CD4-positive, CD25-positive, alpha-beta regulatory T cell (primary cell): ENCODE results near the gene RNF150. TPM values are rescaled to one million over a fixed set of nuclear protein-coding genes. Genes with fewer than 3 reads are reported as not detected.

Source experiments
- ATAC-seq, 2 donors: fragments of 150-1000 bp; cut with Tn5 transposase; one replicate each; pipeline ENCODE4 v1.10.0; 2021; ENCODE audit warnings: low read depth in 2 of 2, moderate number of reproducible peaks in 2 of 2, moderate library complexity in 1 of 2
- DNase-seq, 3 donors: peaks; one replicate each; pipeline versions ENCODE4 v3.0.0 to v3.0.0-alpha.2; 2012 to 2022; ENCODE audit warnings: mixed read lengths in 1 of 3
- H3K27ac ChIP-seq: one replicate; pipeline ENCODE4 v1.7.0; 2013; ENCODE audit warnings: mild to moderate bottlenecking, low read length; ENCODE audit not compliant: insufficient read depth, poor library complexity, severe bottlenecking
- H3K27me3 ChIP-seq: one replicate; pipeline ENCODE4 v1.7.0; 2013; ENCODE audit warnings: low read length; ENCODE audit not compliant: control insufficient read depth, insufficient read depth
- H3K36me3 ChIP-seq: one replicate; pipeline ENCODE4 v1.7.0; 2013; ENCODE audit warnings: mild to moderate bottlenecking, low read length, moderate library complexity; ENCODE audit not compliant: control insufficient read depth, insufficient read depth
- H3K4me1 ChIP-seq: 2 replicates; pipeline ENCODE4 v1.7.0; 2013; ENCODE audit warnings: mild to moderate bottlenecking, low read length; ENCODE audit not compliant: insufficient read depth, control insufficient read depth, poor library complexity, severe bottlenecking
- H3K4me3 ChIP-seq: one replicate; pipeline ENCODE4 v1.7.0; 2013; ENCODE audit warnings: low read depth, mild to moderate bottlenecking, low read length, moderate library complexity
- H3K9me3 ChIP-seq, 2 experiments: 1 replicate in 1 of 2; 2 replicates in 1 of 2; pipeline ENCODE4 v1.7.0; 2013; ENCODE audit warnings: low read length in 2 of 2, mild to moderate bottlenecking in 1 of 2, moderate library complexity in 1 of 2; ENCODE audit not compliant: control insufficient read depth in 2 of 2
- H3K27ac Mint-ChIP-seq, 3 donors: one replicate each; pipeline ENCODE4 v1.8.0; 2020 to 2022; ENCODE audit warnings: mild to moderate bottlenecking in 3 of 3, mixed read lengths in 3 of 3, moderate library complexity in 2 of 3
- H3K27me3 Mint-ChIP-seq: one replicate; pipeline ENCODE4 v1.8.0; 2022; ENCODE audit warnings: mild to moderate bottlenecking, mixed read lengths
- H3K36me3 Mint-ChIP-seq: one replicate; pipeline ENCODE4 v1.8.0; 2020; ENCODE audit warnings: mixed read lengths
- H3K4me1 Mint-ChIP-seq, 4 donors: one replicate each; pipeline ENCODE4 v1.8.0; 2020 to 2022; ENCODE audit warnings: mixed read lengths in 4 of 4, mild to moderate bottlenecking in 1 of 4
- H3K4me3 Mint-ChIP-seq, 4 donors: one replicate each; pipeline ENCODE4 v1.8.0; 2020 to 2022; ENCODE audit warnings: mild to moderate bottlenecking in 4 of 4, mixed read lengths in 4 of 4, moderate library complexity in 3 of 4
- H3K9me3 Mint-ChIP-seq, 7 donors: one replicate each; pipeline ENCODE4 v1.8.0; 2020 to 2022; ENCODE audit warnings: mixed read lengths in 7 of 7, mild to moderate bottlenecking in 3 of 7, moderate library complexity in 2 of 7
- polyA plus RNA-seq, 4 donors: library from polyadenylated mRNA; unstranded; fragments of 300-500 nt; fragmentation: Illumina TruSeq; gene quantifications; one replicate each; pipeline ENCODE4 v1.2.3, GENCODE V29; 2021
- total RNA-seq: library from RNA; stranded (reverse); gene quantifications from one replicate; pipeline ENCODE4 v1.2.3, GENCODE V29; 2022

The RNF150 gene
- total and polyA plus RNA-seq, 5 donors from 2014 or later, result 0.07 TPM; not detected in 4

DNA sequence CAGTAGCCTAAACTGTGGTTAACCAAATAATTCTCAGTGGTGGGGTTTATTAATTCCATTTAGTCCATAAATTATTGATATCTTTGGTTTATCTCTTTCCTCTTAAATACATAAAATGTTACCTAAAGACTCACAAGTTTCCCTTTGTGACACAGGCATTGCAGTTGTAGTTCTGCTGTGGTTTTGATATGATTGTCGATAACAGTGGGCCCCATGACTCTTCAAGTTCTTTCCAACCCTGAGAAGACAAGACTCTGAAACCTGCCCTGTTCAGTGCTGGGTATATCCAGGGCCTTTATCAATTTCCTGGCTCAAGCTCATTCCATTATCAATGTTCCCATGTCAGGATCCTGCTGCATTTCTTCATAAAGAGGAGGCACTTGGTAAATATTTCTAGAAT is 259.2 kb downstream of the RNF150 start:
- H3K36me3 ChIP-seq, result no peaks in the 10 kb centered on the region
- no peak overlapping the region for H3K27ac ChIP-seq
- Mint-ChIP-seq H3K9me3 (peaks cover 0 to 4% (median 2%) of the 10 kb centered on the region in 7 donors), H3K27me3 (peaks cover 14% of the 10 kb centered on the region), H3K27ac (no peak overlapping the region), H3K4me3 (no peak overlapping the region), H3K36me3 (no peaks in the 10 kb centered on the region), H3K4me1 (no peaks in the 10 kb centered on the region)
- H3K9me3 ChIP-seq, result no peaks in the 10 kb centered on the region
- H3K4me3 ChIP-seq, result no peak overlapping the region
- DNase-seq, result no peak
- H3K27me3 ChIP-seq, result no peaks in the 10 kb centered on the region
- no peaks in the 10 kb centered on the region for H3K4me1 ChIP-seq
- no peak for ATAC-seq

DNA sequence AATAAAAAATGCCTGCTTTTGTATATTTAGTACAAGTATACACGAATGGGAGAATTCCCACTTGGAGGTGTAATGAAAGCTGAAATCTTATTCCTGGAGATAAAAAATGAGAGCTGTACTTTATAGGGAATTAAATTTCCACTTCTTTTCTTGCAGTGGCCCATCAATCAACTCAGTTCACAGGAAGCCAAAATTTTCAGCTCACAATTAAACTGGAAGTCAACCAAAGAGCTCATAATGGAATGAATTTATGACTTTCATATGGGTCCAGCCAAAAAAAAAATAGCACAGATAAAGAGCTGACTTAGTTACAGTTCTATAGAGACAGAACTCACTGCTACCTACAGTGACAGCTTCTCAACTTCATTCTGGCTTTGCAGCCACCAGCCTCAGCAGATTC is 261.9 kb downstream of the RNF150 start:
- H3K9me3 Mint-ChIP-seq, result peaks cover 0 to 1% (median 0%) of the 10 kb centered on the region in 7 donors
- H3K27ac ChIP-seq, result no peak overlapping the region
- ATAC-seq, result no peak
- H3K27ac Mint-ChIP-seq, result no peak overlapping the region
- H3K4me1 Mint-ChIP-seq, result no peaks in the 10 kb centered on the region
- H3K27me3 Mint-ChIP-seq, result peaks cover 12% of the 10 kb centered on the region
- H3K4me1 ChIP-seq, result no peaks in the 10 kb centered on the region
- H3K9me3 ChIP-seq, result no peaks in the 10 kb centered on the region
- no peak for DNase-seq
- H3K27me3 ChIP-seq, result no peaks in the 10 kb centered on the region
- no peaks in the 10 kb centered on the region for H3K36me3 Mint-ChIP-seq
- no peaks in the 10 kb centered on the region for H3K36me3 ChIP-seq
- H3K4me3 ChIP-seq, result no peak overlapping the region
- no peak overlapping the region for H3K4me3 Mint-ChIP-seq

DNA sequence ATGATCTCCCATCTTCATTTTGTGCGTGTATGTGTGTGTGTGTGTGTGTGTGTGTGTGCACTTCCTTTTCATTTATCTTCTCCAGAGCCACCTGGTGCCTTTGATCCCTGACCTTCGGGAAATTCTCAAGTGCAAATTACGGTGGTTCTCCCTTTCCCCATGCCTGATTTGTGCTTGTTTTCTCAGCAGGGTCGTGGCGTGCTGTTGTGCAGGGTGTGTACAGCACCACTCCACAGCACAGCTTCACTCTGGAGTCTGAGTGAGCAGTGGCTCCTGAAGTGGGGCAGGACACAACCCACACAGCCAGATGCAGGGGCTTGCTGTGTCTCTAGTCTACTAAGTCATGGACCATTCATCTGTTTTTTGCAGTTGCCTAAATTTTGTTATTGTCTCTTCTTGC is 262.8 kb downstream of the RNF150 start:
- no peak overlapping the region for H3K4me3 ChIP-seq
- DNase-seq (no peak), ATAC-seq (no peak)
- H3K27ac ChIP-seq, result no peak overlapping the region
- H3K4me1 Mint-ChIP-seq, result no peaks in the 10 kb centered on the region
- no peak overlapping the region for H3K27ac Mint-ChIP-seq
- no peaks in the 10 kb centered on the region for H3K36me3 ChIP-seq
- no peak overlapping the region for H3K4me3 Mint-ChIP-seq
- no peaks in the 10 kb centered on the region for H3K27me3 ChIP-seq
- H3K27me3 Mint-ChIP-seq, result peaks cover 14% of the 10 kb centered on the region
- no peaks in the 10 kb centered on the region for H3K4me1 ChIP-seq
- H3K36me3 Mint-ChIP-seq, result no peaks in the 10 kb centered on the region
- H3K9me3 ChIP-seq, result no peaks in the 10 kb centered on the region
- peaks cover 0 to 1% (median 0%) of the 10 kb centered on the region in 7 donors for H3K9me3 Mint-ChIP-seq

DNA sequence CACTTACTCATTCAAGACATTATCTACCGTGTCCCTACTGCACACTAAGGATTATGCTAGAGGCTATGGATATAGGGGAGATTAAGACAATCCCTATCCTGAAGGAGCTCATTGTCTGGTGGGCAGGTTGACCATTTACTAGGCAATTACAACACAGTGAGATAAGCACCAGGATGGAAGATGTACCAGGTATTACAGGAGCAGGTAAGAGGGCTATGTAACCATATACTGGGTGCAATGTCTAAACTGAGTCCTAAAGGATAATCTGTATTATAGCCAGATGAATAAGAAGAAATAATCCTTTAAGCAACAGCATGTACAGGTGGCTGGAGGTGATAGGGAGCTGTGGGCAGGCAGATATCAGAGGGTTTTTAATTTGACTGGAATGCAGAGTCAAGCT is 263.8 kb downstream of the RNF150 start:
- DNase-seq, result no peak
- H3K27ac ChIP-seq, result no peak overlapping the region
- H3K4me1 ChIP-seq, result no peaks in the 10 kb centered on the region
- no peaks in the 10 kb centered on the region for H3K36me3 ChIP-seq
- H3K4me3 ChIP-seq, result no peak overlapping the region
- H3K27me3 ChIP-seq, result no peaks in the 10 kb centered on the region
- Mint-ChIP-seq H3K27me3 (peaks cover 14% of the 10 kb centered on the region), H3K9me3 (peaks cover 0 to 2% (median 0%) of the 10 kb centered on the region in 7 donors), H3K4me3 (no peak overlapping the region), H3K36me3 (no peaks in the 10 kb centered on the region), H3K27ac (no peak overlapping the region), H3K4me1 (no peaks in the 10 kb centered on the region)
- no peaks in the 10 kb centered on the region for H3K9me3 ChIP-seq
- no peak for ATAC-seq

DNA sequence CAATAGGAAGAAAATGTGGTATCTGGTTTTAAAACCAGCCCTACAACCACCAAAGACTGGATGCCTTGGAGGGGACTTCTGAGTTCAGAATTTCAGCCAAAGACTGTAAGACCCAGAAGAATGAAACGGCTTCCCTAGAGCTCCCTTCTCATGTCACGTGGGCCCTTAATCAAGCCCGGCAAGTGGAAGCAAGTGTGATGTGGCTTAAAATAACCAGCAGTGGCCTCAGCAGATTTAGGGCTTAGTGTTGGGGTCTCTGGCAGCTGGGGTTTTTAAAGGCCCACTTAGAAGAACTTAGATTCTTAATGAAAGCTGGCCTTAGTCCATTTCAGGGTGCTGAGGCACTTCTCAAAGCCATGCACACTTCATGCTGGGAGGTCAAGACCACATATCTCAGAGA is 265.9 kb downstream of the RNF150 start:
- no peak for DNase-seq
- Histone ChIP-seq H3K4me3 (no peak overlapping the region), H3K9me3 (no peaks in the 10 kb centered on the region), H3K36me3 (no peaks in the 10 kb centered on the region), H3K27me3 (no peaks in the 10 kb centered on the region), H3K4me1 (no peaks in the 10 kb centered on the region), H3K27ac (no peak overlapping the region)
- peaks cover 0 to 2% (median 0%) of the 10 kb centered on the region in 7 donors for H3K9me3 Mint-ChIP-seq
- H3K36me3 Mint-ChIP-seq, result no peaks in the 10 kb centered on the region
- H3K4me1 Mint-ChIP-seq, result peaks cover 0 to 4% (median under 1%) of the 10 kb centered on the region in 4 donors
- H3K27ac Mint-ChIP-seq, result no peak overlapping the region
- H3K4me3 Mint-ChIP-seq, result no peak overlapping the region
- peaks cover 10% of the 10 kb centered on the region for H3K27me3 Mint-ChIP-seq
- no peak for ATAC-seq

DNA sequence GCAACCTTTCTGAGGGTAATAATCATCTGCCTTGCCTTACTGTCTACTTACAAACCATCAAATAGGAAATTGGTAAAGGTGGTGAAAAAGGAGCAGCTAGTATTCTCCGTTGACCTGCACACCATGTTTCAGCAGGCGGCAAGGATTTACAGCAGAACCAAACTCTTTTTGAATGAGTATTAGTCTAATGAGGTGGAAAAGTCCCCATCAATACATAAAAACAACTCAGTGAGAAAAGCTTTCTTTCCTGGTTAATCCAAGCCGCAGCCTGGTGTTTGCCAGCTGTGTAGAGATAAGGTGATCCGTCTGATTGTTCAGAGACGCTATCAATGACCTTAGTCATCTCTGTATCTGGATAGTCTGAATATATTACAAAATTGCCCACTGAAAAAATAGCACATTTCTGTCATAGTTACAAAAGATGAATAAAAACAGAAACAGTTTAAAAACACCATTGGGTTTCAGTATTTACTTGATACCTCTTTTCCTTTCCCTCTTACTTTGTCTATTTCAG is 266.7 kb downstream of the RNF150 start:
- Histone ChIP-seq H3K36me3 (no peaks in the 10 kb centered on the region), H3K4me1 (no peaks in the 10 kb centered on the region), H3K27ac (no peak overlapping the region), H3K4me3 (no peak overlapping the region), H3K9me3 (no peaks in the 10 kb centered on the region), H3K27me3 (no peaks in the 10 kb centered on the region)
- Mint-ChIP-seq H3K4me1 (peaks cover 0 to 4% (median under 1%) of the 10 kb centered on the region in 4 donors), H3K27ac (no peak overlapping the region), H3K27me3 (peaks cover 6% of the 10 kb centered on the region), H3K36me3 (no peaks in the 10 kb centered on the region), H3K4me3 (no peak overlapping the region), H3K9me3 (peaks cover 0 to 2% (median 0%) of the 10 kb centered on the region in 7 donors)
- ATAC-seq, result no peak
- no peak for DNase-seq

DNA sequence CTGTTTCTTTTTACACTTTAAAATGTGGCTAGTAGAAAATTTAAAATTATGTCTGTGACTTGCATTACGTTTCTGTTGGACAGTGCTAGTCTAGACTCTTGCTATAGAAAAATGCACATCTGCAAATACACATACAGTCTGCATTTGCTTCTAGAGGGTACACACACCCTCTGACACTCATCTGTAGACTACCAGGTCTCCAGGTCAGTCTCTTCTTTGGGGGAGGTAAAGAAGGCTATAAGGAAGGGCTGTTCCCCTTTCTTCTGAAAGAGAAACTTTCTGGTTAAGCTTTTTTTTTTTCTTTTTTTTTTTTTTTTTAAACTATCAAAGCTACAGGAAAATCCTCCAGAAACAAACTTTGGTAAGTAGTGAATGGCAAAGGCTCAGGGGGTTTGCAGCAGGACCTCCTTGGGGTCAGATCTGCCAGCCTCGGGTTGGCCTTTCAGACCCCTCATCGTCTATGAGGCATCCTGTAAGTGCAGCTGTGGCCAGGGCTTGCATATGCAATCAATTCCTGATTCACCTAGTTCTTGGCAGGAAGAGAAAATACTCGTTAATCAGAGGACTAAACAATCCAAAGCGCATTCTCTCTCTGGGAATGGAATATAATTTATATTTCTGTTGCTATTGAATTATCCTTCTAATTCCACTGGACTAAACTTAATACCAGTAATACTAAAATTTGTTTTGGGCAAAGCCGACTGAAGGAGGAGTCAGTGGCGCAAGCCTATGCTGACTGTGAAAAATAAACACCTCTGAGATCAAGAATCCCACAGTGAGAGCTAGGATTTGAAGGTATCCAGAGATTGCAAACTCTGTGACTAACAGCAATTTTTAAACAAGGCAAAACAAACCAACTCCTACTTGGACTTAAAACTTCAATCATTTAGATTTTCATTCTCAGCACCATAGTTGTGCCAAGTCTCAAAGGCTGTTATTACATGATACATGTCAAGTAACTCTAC is 267.7 kb downstream of the RNF150 start:
- Histone ChIP-seq H3K36me3 (no peaks in the 10 kb centered on the region), H3K9me3 (no peaks in the 10 kb centered on the region), H3K27ac (no peak overlapping the region), H3K27me3 (no peaks in the 10 kb centered on the region), H3K4me1 (no peaks in the 10 kb centered on the region), H3K4me3 (no peak overlapping the region)
- H3K9me3 Mint-ChIP-seq, result peaks cover 0 to 2% (median 0%) of the 10 kb centered on the region in 7 donors
- peaks cover 0 to 4% (median under 1%) of the 10 kb centered on the region in 4 donors for H3K4me1 Mint-ChIP-seq
- no peaks in the 10 kb centered on the region for H3K36me3 Mint-ChIP-seq
- H3K27me3 Mint-ChIP-seq, result peaks cover 11% of the 10 kb centered on the region
- no peak for ATAC-seq
- DNase-seq, result no peak
- H3K27ac Mint-ChIP-seq, result no peak overlapping the region
- H3K4me3 Mint-ChIP-seq, result no peak overlapping the region
